GM19467 (cell line): ENCODE measurements around the gene ZNF726.
A peak's percentile ranks its signal among the peaks of the same experiment; 100 is the strongest.
"Not testable (repeated sequence)": the region's sequence is repeated elsewhere in the genome, so short reads cannot be mapped to it uniquely, and the experiment has no call there.

Experiments
- ATAC-seq: cut with Tn5 transposase; IDR thresholded peaks from one replicate; pipeline ENCODE4 v1.9.1; 2021; ENCODE audit warnings: mild to moderate bottlenecking, moderate library complexity; ENCODE audit not compliant: unreplicated experiment

The ZNF726 gene

GRCh38 chr19:23914402-23915286, at the start of gene ZNF726:
Gene ZNF726 (plus strand): TSS chr19:23914886. CDS start chr19:23914995, 109 bp downstream.
- ATAC-seq, result peak; percentile 87

DNA sequence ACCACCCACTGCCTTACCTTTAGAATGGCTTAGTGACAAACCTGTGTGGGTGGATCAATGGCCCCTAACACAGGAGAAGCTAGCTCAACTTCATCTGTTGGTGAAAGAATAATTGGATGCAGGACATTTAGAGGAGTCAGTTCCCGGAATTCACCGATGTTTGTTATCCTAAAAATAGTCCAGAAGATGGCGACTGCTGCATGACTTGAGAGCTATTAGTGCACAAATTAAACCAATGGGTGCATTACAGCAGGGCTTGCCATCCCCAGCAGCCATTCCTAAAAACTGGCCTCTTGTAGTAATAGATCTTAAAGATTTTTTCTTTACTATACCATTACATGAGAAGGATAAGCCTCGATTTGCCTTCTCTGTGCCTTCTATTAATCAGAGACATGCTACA, 46.8 kb upstream of the ZNF726 start:
- ATAC-seq, result no peak

DNA sequence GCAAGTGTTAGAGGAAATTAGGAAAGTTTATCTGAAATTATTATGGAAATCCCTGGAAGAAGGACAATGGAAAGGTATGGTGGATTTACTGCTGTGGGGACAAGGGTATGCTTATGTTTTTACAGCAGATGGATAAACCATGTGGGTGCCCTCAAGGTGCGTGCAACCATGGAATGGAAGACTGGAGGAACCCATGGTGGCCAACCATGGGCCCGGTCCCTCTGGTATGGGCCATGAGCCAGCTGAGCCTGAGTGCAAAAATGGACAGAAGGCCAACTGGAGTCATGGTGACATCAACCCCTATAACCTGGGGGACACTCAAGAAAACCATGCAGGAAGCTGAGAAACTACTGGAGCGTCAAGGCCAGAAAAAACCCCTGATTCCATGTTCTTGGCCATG, 46.1 kb upstream of the ZNF726 start:
- no peak for ATAC-seq

- no peak for ATAC-seq
These were observed 42.3 kb upstream of the ZNF726 start for GRCh38 chr19:23872282-23872919.

GRCh38 chr19:23876261-23876660, 38.4 kb upstream of the ZNF726 start:
- no peak for ATAC-seq

GRCh38 chr19:23876756-23877155, 37.9 kb upstream of the ZNF726 start:
- ATAC-seq, result not testable (repeated sequence)

DNA sequence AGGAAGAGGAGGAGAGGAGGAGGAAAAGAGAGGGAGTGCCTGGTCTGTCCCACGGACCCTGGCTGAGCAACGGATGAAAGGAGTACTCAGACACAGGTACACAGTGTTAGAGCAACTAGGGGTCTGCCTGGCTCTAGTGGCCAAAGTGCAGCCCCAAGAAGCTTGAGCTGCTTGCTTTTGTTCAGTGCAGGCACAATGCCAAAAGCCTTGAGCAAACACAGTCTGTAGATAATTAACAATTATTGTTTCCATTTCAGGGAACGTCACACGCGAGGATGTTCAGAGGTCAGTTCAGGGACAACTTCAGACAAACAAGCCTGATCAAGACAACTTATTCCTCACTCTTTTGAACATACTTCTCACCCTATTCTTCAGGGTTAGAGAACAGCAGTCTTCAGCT, 32.2 kb upstream of the ZNF726 start:
- no peak for ATAC-seq

DNA sequence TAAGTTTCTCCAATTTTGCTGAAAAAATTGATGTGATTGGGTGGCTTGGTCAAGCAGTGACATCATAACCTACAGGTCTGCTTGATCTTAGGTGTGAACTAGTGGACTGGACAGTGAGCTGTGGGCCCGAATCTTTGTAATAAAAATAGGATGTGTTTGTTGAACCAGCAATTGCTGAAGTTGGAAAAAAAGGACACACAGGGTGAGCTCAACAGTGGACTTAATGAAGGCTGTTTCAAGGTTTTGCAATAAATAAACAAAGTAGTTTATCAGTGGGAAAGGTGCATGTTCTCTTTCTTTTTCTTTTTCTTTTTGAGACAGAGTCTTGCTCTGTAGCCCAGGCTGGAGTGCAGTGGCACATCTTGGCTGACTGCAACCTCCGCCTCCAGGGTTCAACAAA, 30.3 kb upstream of the ZNF726 start:
- ATAC-seq, result no peak

DNA sequence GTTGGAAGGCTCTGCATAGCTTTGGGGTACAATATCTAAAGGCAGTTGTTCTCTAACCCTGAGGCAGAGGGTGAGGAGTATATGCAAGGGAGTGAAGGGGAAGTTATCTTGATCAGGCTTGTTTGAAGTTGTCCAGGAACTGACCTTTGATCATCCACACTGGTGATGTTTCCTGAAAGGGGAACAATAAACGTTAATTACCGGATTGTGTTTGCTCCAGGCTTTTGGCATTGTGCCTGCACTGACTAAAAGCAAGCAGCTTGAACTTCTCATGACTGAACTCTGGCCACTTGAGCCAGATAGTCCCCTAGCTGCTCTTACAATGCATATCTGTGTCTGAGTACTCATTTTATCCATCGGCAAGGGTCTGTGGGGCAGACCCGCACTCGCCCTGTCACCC, 27.0 kb upstream of the ZNF726 start:
- ATAC-seq, result no peak

DNA sequence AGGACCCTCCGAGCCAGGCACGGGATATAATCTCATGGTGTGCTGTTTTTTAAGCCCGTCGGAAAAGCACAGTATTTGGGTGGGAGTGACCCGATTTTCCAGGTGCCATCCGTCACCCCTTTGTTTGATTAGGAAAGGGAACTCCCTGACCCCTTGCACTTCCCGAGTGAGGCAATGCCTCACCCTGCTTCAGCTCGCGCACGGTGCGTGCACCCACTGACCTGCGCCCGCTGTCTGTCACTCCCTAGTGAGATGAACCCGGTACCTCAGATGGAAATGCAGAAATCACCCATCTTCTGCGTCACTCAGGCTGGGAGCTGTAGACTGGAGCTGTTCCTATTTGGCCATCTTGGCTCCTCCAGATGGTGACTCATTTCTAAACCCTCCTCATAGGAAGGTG, 18.6 kb upstream of the ZNF726 start:
- not testable (repeated sequence) for ATAC-seq

GRCh38 chr19:23896912-23897311, 17.8 kb upstream of the ZNF726 start:
- ATAC-seq, result no peak

DNA sequence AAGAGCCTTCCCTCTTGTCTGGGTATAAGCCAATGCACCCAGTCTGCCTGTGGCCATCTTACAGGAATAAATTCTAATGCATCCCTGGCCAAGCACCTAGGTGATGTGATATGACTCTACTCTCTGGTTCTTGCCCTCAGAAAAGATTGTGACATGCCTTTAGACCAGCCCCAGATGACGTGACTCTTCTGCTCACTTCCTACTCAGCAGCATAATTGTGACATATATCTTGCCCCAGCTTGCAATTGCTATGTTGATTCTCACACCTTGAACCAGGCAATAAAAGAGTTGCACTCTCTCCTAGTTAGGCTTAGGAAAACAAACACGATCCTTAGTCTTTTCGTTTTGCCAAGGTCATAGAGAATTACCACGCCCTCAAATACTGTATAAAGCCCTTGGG, 13.3 kb upstream of the ZNF726 start:
- no peak for ATAC-seq

- ATAC-seq, result no peak
These were observed 10.3 kb upstream of the ZNF726 start for GRCh38 chr19:23904406-23904805.

GRCh38 chr19:23905771-23906170, 8.9 kb upstream of the ZNF726 start:
- no peak for ATAC-seq

GRCh38 chr19:23906835-23907234, 7.9 kb upstream of the ZNF726 start:
- ATAC-seq, result no peak

DNA sequence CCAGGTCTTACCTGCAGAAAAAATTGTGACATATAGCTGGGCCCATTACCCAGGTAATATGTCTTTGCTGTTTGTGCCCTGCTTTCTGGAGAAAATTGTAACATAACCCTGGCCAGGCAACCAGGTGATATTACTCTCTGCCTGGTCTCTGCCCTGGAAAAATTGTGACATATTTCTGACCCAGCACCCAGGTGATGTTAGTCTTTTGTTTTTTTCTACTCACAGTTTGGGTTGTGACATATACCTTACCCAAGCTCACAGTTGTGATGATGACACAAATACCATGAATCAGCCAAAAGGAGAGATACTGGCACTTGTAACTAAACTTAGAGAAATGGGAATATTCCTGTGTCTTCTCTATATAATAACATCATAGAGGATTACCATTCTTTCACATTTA, 6.5 kb upstream of the ZNF726 start:
- no peak for ATAC-seq

DNA sequence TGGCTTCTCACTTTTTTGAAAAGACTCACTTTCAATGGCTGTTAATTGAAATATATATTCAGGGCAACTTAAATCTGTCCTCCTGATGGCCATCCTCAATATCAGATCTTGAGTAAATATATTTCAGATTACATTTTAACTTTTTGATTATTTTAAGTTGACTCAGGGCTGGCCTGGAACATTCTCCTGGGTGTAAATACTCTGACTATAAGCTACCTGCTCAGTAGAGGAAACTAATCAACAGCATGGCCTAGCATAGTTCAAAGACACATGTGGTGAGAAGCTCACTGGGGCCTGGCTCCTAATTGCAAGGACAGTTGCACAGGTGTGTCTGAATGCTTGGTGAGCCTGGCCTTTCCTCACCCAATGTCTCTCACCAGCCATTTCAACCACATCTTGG, 5.5 kb upstream of the ZNF726 start:
- ATAC-seq, result no peak

- ATAC-seq, result no peak
These were observed 755 bp upstream of the ZNF726 start for GRCh38 chr19:23913931-23914330.

DNA sequence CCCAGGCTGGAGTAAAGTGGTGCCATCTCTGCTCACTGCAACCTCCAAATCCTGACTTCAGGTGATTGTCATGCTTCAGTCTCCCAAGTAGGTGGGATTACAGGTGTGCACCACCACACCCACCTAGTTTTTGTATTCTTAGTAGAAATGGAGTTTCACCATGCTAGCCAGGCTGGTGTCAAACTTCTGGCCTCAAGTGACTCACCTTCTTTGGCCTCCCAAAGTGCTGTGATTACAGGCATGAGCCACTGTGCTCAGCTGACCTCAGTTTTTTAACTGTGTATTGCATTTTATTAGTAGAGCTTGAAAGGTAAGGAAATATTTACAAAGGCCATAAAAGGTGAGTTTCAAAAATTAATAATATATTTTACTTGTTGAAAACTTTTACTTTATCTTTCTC, 2.3 kb downstream of the ZNF726 start:
- ATAC-seq, result no peak

DNA sequence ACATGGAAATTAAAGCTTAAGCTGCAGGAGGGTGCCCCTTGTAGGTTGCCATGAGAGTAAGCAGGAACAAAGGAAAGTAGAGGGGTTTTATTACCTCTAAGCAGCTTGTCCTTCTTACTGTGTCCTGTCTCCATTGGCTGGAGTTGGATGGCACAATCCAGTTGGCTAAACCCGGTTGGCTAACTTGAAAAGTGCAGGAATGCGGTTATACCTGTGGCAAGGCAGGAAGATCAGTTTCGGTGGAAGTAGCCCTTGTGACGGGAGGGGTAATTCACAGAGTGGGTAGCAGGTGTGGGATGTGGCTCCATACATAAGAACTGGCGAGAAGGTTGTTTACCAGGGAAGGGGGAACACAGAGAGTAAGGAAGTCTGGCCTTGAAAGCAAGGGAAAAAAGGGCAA, 3.2 kb downstream of the ZNF726 start:
- ATAC-seq, result no peak

DNA sequence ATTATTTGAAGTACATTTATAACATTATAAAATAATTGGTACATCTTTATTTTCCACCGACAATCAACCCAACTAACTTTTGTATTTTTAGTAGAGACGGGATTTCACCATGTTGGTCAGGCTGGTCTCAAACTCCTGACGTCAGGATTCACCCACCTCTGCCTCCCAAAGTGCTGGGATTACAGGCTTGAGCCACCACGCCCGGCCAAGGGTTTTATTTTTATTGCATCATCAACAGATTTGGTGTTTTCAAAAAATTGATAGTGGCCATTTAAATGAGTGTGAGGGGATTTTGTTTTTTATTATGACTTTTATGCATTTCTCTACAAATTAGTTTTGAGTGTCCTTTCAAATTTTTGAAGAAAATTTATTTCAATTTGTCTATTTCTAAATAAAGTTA, 10.6 kb downstream of the ZNF726 start:
- no peak for ATAC-seq

GRCh38 chr19:23932878-23933277, 18.2 kb downstream of the ZNF726 start:
- no peak for ATAC-seq
